ENCODE measurements around the gene TRIP12. TPM values are rescaled to one million over a fixed set of nuclear protein-coding genes. Genes with fewer than 3 reads are reported as not detected.
"Not testable (repeated sequence)": the region's sequence is repeated elsewhere in the genome, so short reads cannot be mapped to it uniquely, and the experiment has no call there.

Gene TRIP12
- total and polyA plus RNA-seq, 8 donors = 13.4 to 342 (median 117) TPM

- Histone ChIP-seq H3K4me3 (no peak overlapping the region), H3K4me1 (peaks cover 0 to 33% (median 8%) of the 10 kb centered on the region in 4 donors), H3K27me3 (no peaks in the 10 kb centered on the region), H3K9me3 (no peaks in the 10 kb centered on the region), H3K27ac (no peak overlapping the region), H3K36me3 (peaks cover 11 to 67% (median 46%) of the 10 kb centered on the region in 4 donors)
- TF ChIP-seq, protein P1, sequence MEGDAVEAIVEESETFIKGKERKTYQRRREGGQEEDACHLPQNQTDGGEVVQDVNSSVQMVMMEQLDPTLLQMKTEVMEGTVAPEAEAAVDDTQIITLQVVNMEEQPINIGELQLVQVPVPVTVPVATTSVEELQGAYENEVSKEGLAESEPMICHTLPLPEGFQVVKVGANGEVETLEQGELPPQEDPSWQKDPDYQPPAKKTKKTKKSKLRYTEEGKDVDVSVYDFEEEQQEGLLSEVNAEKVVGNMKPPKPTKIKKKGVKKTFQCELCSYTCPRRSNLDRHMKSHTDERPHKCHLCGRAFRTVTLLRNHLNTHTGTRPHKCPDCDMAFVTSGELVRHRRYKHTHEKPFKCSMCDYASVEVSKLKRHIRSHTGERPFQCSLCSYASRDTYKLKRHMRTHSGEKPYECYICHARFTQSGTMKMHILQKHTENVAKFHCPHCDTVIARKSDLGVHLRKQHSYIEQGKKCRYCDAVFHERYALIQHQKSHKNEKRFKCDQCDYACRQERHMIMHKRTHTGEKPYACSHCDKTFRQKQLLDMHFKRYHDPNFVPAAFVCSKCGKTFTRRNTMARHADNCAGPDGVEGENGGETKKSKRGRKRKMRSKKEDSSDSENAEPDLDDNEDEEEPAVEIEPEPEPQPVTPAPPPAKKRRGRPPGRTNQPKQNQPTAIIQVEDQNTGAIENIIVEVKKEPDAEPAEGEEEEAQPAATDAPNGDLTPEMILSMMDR (IDR thresholded peaks at IDR 0.05) = no peak
- WGBS, 5 donors = 80 to 91% (median 90%) methylated on average over 7 of the region's 7 CpGs
- no peak for DNase-seq
- intact Hi-C loops (cut with DNase I; ENCODE audit: low total_unique reads) = no loop called here
Measured at GRCh38 chr2:229836847-229837246, 85.0 kb downstream of the TRIP12 start.

DNA sequence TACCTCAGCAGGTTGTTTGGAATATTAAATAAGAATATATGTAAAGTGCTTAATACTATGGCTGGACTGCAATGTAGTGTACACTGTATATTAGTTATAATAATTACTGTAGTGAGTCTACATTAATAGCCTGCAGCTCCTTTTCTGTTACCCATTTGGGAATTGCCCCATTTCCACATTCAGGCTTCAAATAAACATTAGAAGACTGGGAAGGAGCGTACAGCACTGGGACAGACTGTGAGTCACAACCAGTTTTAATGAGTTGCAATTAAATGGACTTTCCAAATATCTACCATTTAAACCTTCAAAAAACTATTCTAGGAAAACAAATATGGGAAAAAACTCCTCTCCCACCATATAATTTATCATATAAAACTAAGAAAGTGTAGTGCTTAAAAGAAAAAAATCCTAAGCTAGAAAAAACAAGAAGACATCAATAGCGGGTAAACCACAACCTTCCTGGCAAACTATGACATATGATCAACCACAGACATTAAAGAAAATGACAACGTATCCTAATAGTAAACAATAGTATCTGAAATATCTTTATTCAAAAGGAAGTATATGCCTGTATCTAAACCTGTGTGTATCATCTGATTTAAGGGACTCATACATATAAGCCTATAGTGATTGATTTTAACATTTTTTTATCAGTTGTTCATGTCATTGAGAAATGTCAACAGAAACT, 86.1 kb downstream of the TRIP12 start:
- Histone ChIP-seq H3K27ac (no peak overlapping the region), H3K27me3 (no peaks in the 10 kb centered on the region), H3K4me1 (peaks cover 0 to 33% (median 8%) of the 10 kb centered on the region in 4 donors), H3K36me3 (peaks cover 12 to 67% (median 52%) of the 10 kb centered on the region in 4 donors), H3K9me3 (no peaks in the 10 kb centered on the region), H3K4me3 (no peak overlapping the region)
- intact Hi-C loops (cut with DNase I; ENCODE audit: low total_unique reads) = no loop called here
- WGBS, 5 donors = 70 to 74% (median 71%) methylated on average over 3 of the region's 3 CpGs
- no peak for DNase-seq
- TF ChIP-seq POLR2A (IDR thresholded peaks at IDR 0.05) = no peak

DNA sequence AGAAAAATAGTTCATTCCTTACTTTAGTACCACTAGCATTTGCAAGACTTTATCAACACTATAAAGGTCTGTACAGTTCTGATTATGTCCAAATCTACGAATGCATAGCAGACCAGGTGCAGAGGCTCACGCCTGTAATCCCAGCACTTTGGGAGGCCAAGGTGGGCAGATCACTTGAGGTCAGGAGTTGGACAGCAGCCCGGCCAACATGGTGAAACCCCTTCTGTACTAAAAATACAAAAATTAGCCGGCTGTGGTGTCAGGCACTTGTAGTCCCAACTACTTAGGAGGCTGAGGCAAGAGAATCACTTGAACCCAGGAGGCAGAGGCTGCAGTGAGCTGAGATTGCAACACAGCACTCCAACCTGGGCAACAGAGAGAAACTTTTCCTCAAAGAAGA, 87.4 kb downstream of the TRIP12 start:
- H3K4me3 ChIP-seq; DNase-seq; intact Hi-C loops (cut with DNase I; ENCODE audit: low total_unique reads); H3K27me3 ChIP-seq; H3K27ac ChIP-seq; H3K9me3 ChIP-seq: not testable (repeated sequence)
- peaks cover 0 to 32% (median 8%) of the 10 kb centered on the region in 4 donors for H3K4me1 ChIP-seq
- WGBS, 5 donors = 73 to 94% (median 86%) methylated on average over 4 of the region's 4 CpGs
- peaks cover 25 to 67% (median 52%) of the 10 kb centered on the region in 4 donors for H3K36me3 ChIP-seq

GRCh38 chr2:229832510-229832898, 89.3 kb downstream of the TRIP12 start:
- WGBS, 5 donors = 66 to 79% (median 73%) methylated on average over 2 of the region's 2 CpGs
- Histone ChIP-seq H3K36me3 (peaks cover 32 to 69% (median 60%) of the 10 kb centered on the region in 4 donors), H3K9me3 (no peaks in the 10 kb centered on the region), H3K4me1 (peaks cover 0 to 21% (median 3%) of the 10 kb centered on the region in 4 donors), H3K27ac (no peak overlapping the region), H3K4me3 (no peak overlapping the region), H3K27me3 (no peaks in the 10 kb centered on the region)
- DNase-seq = peak in 1 of 2 donors; percentile 17
- TF ChIP-seq POLR2AphosphoS5 (IDR thresholded peaks at IDR 0.05) (no peak), POLR2A (IDR thresholded peaks at IDR 0.05) (no peak), EP300 (IDR thresholded peaks at IDR 0.05) (no peak)
- TF ChIP-seq, protein P1 (IDR thresholded peaks at IDR 0.05) = no peak
- intact Hi-C loops (cut with DNase I; ENCODE audit: low total_unique reads) = no loop called here

DNA sequence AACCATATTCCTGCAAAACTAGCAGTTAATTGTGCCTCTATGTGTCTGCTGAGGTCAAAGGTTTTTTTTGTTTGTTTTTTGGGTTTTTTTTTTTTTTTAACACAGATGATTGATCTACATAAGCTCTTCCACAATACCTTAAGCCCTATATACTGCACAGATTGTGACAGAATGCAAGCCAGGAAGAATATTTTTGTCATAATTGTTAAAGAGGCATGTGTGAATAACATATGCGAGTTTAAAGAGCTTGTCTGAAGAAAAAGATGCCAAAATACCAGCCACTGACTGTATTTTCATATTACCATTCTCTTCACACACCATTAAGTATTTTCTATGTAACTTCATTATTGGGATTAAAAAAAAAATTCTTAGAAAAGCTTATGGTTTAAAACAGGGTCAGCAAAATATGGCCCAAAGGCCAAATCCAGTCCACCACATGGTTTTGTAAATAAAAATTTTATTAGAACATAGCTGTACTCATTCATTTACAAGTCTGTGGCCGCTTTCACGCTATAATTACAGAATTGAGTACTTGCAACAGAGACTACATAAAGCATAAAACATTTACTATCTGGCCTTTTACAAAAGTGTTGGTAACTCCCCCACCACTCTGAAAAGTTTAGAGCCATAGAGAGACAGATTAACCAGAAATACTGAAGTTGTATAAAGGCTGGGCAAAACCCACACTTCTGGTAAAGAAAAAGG, 89.9 kb downstream of the TRIP12 start:
- no peak for TF ChIP-seq POLR2AphosphoS5 (IDR thresholded peaks at IDR 0.05)
- TF ChIP-seq POLR2A (IDR thresholded peaks at IDR 0.05) = no peak
- TF ChIP-seq, protein P1 (IDR thresholded peaks at IDR 0.05) = no peak
- TF ChIP-seq EP300 (IDR thresholded peaks at IDR 0.05) = no peak
- no peak overlapping the region for H3K4me3 ChIP-seq
- intact Hi-C loops (cut with DNase I; ENCODE audit: low total_unique reads) = no loop called here
- no peak overlapping the region for H3K27ac ChIP-seq
- H3K36me3 ChIP-seq = peaks cover 34 to 71% (median 66%) of the 10 kb centered on the region in 4 donors
- H3K27me3 ChIP-seq = no peaks in the 10 kb centered on the region
- peaks cover 0 to 21% (median 3%) of the 10 kb centered on the region in 4 donors for H3K4me1 ChIP-seq
- no peak for DNase-seq
- 89 to 97% (median 93%) methylated on average over 3 of the region's 3 CpGs for WGBS, 5 donors
- no peaks in the 10 kb centered on the region for H3K9me3 ChIP-seq
